B cell (primary cell): Measurements from ENCODE around the gene ITGA5. TPM values are rescaled to one million over a fixed set of nuclear protein-coding genes. Genes with fewer than 3 reads are reported as not detected.
A peak's percentile ranks its signal among the peaks of the same experiment; 100 is the strongest.

Source experiments
- ATAC-seq: fragments of 200-7000 bp; cut with Tn5 transposase; one replicate; pipeline ENCODE4 v1.10.0; 2021; ENCODE audit warnings: low read depth, mild to moderate bottlenecking, moderate number of reproducible peaks, moderate library complexity
- CTCF ChIA-PET: fragments of 350-600 bp; sonication (Branson Sonifier 250); formaldehyde crosslinking; loops from one replicate; lab custom pipeline; 2021; ENCODE audit warnings: antibody characterized with exemption, inconsistent platforms; lab: Charles Lee
- POLR2A ChIA-PET: fragments of 350-600 bp; sonication (Branson Sonifier 250); formaldehyde crosslinking; loops from one replicate; lab custom pipeline; 2021; ENCODE audit warnings: antibody characterized with exemption; lab: Charles Lee
- DNase-seq: peaks from one replicate; pipeline ENCODE4 v3.0.0; 2013
- H2AFZ ChIP-seq: 2 replicates; pipeline ENCODE4 v1.6.1; 2012; ENCODE audit warnings: mild to moderate bottlenecking, low read depth, low read length; ENCODE audit not compliant: insufficient read depth, poor library complexity, severe bottlenecking
- H3K27ac ChIP-seq, 2 donors: 1 replicate in 1 of 2; 2 replicates in 1 of 2; pipeline ENCODE4 v1.5.1; 2012 to 2013; ENCODE audit warnings: low read length in 2 of 2, mild to moderate bottlenecking in 2 of 2, moderate library complexity in 1 of 2
- H3K27me3 ChIP-seq, 4 experiments: fragments of 200-600 bp in 1 of 4; sonication (generic) in 1 of 4; replicated peaks in 1 of 4; 1 replicate in 2 of 4; 2 replicates in 2 of 4; pipeline versions ENCODE4 v1.6.1 to v1.7.0; 2013 to 2016; ENCODE audit warnings: low read length in 3 of 4, mild to moderate bottlenecking in 2 of 4, mixed read lengths in 1 of 4, moderate library complexity in 1 of 4; ENCODE audit not compliant: insufficient read depth in 4 of 4, control insufficient read depth in 3 of 4; ENCODE audit errors: control extremely low read depth in 1 of 4
- H3K36me3 ChIP-seq, 2 experiments: replicated peaks in 1 of 2; 1 replicate in 1 of 2; 2 replicates in 1 of 2; pipeline versions ENCODE4 v1.6.1 to v1.7.1; 2013; ENCODE audit warnings: low read length in 1 of 2; ENCODE audit not compliant: insufficient read depth in 2 of 2, control insufficient read depth in 1 of 2; ENCODE audit errors: control extremely low read depth in 1 of 2, extremely low read depth in 1 of 2
- H3K4me1 ChIP-seq, 2 donors: fragments of 200-600 bp in 1 of 2; sonication (generic) in 1 of 2; 1 replicate in 1 of 2; 2 replicates in 1 of 2; pipeline versions ENCODE4 v1.5.1 to v1.6.1; 2013 to 2017; ENCODE audit warnings: low read length in 2 of 2; ENCODE audit not compliant: control insufficient read depth in 2 of 2, insufficient read depth in 2 of 2
- H3K4me2 ChIP-seq: replicated peaks from 2 replicates; pipeline ENCODE3; 2012; ENCODE audit warnings: mild to moderate bottlenecking, low read depth, low read length; ENCODE audit not compliant: poor library complexity, severe bottlenecking
- H3K4me3 ChIP-seq, 5 experiments: fragments of 200-600 bp in 1 of 5; sonication (generic) in 1 of 5; 1 replicate in 3 of 5; 2 replicates in 2 of 5; pipeline versions ENCODE4 v1.5.1 to v1.7.0; 2011 to 2016; ENCODE audit warnings: low read length in 4 of 5, mild to moderate bottlenecking in 4 of 5, low read depth in 2 of 5, control low read depth in 1 of 5, moderate library complexity in 1 of 5; ENCODE audit not compliant: insufficient read depth in 1 of 5; ENCODE audit errors: control extremely low read depth in 1 of 5, extremely low read depth in 1 of 5
- H3K79me2 ChIP-seq: fragments of 200-600 bp; sonication (generic); one replicate; pipeline ENCODE4 v1.6.0; 2016; ENCODE audit warnings: low read length; ENCODE audit not compliant: control insufficient read depth, insufficient read depth
- H3K9ac ChIP-seq: fragments of 200-600 bp; sonication (generic); 2 replicates; pipeline ENCODE4 v1.6.1; 2017; ENCODE audit warnings: mild to moderate bottlenecking, low read length, moderate library complexity
- H3K9me3 ChIP-seq, 3 donors: one replicate each; pipeline versions ENCODE4 v1.6.1 to v1.7.1; 2013; ENCODE audit warnings: low read length in 2 of 3; ENCODE audit not compliant: control insufficient read depth in 2 of 3, insufficient read depth in 1 of 3; ENCODE audit errors: control extremely low read depth in 1 of 3
- H4K20me1 ChIP-seq: 2 replicates; pipeline ENCODE4 v1.6.0; 2012; ENCODE audit warnings: mild to moderate bottlenecking, low read length; ENCODE audit not compliant: insufficient read depth, control insufficient read depth, poor library complexity, severe bottlenecking
- H3K27ac Mint-ChIP-seq: one replicate; pipeline ENCODE4 v1.8.0; 2021; ENCODE audit warnings: mixed read lengths
- H3K27me3 Mint-ChIP-seq: one replicate; pipeline ENCODE4 v1.8.0; 2021; ENCODE audit warnings: mixed read lengths
- H3K4me1 Mint-ChIP-seq: one replicate; pipeline ENCODE4 v1.8.0; 2021; ENCODE audit warnings: mixed read lengths
- H3K4me3 Mint-ChIP-seq: one replicate; pipeline ENCODE4 v1.8.0; 2021; ENCODE audit warnings: mixed read lengths
- H3K9me3 Mint-ChIP-seq: one replicate; pipeline ENCODE4 v1.8.0; 2022; ENCODE audit warnings: mixed read lengths; ENCODE audit not compliant: insufficient read depth
- CTCF ChIP-seq: fragments of 200-600 bp; IDR thresholded peaks from one replicate; pipeline ENCODE4 v1.8.0; 2022; ENCODE audit warnings: antibody characterized with exemption, mild to moderate bottlenecking
- EZH2 ChIP-seq: IDR thresholded peaks from 2 replicates; pipeline ENCODE4 v1.6.1; 2012; ENCODE audit warnings: borderline replicate concordance, low read depth, mild to moderate bottlenecking, moderate library complexity, low read length; ENCODE audit not compliant: insufficient read depth, poor library complexity, severe bottlenecking
- WGBS: methylation state at CpG from one replicate; pipeline ENCODE4 v1.1.5; 2013; ENCODE audit warnings: missing lambda C conversion rate; ENCODE audit not compliant: insufficient coverage; 5-methylcytosine and 5-hydroxymethylcytosine counted together
- intact Hi-C: fragments of 100-400 bp; cut with micrococcal nuclease; formaldehyde crosslinking; loops from one replicate; pipeline ENCODE4 v1.10.0; 2022
- polyA plus RNA-seq: library from polyadenylated mRNA; depleted of rRNA; stranded (reverse); fragments of >200 nt; gene quantifications from 2 replicates; pipeline ENCODE4 v1.2.3, GENCODE V29; 2012
- total RNA-seq, 2 donors: library from RNA; stranded (reverse); fragments of 120-200 nt in 1 of 2; gene quantifications; 1 replicate in 1 of 2; 2 replicates in 1 of 2; pipeline versions ENCODE4 v1.2.3 to v1.2.4, GENCODE V29; 2013 to 2022

The ITGA5 gene
- total and polyA plus RNA-seq, 2 donors (not counting 1 experiment from before 2014, with no cell fraction given) = 3.6 to 6.1 TPM

GRCh38 chr12:54372113-54372806, 46.8 kb downstream of the ITGA5 start:
- no peak for TF ChIP-seq CTCF
- TF ChIP-seq EZH2 = no peak
- no peaks in the 10 kb centered on the region for H3K27me3 Mint-ChIP-seq
- 83% methylated on average over 4 of the region's 8 CpGs for WGBS
- Histone ChIP-seq H3K4me1 (peaks cover 5 to 20% of the 10 kb centered on the region in 2 donors), H3K27me3 (no peaks in the 10 kb centered on the region), H3K9ac (no peak overlapping the region), H3K9me3 (no peaks in the 10 kb centered on the region), H3K36me3 (peaks cover 0 to 25% of the 10 kb centered on the region in 2 experiments), H2AFZ (no peak overlapping the region), H3K79me2 (no peaks in the 10 kb centered on the region), H4K20me1 (no peaks in the 10 kb centered on the region), H3K4me2 (no peak overlapping the region), H3K27ac (no peak overlapping the region), H3K4me3 (no peak overlapping the region)
- no peaks in the 10 kb centered on the region for H3K9me3 Mint-ChIP-seq
- H3K4me3 Mint-ChIP-seq = no peak overlapping the region
- ChIA-PET POLR2A (interaction anchor here (0.8 kb wide), 1 partner anchor 95 kb away, joined by 3 read pairs; no protein-coding TSS in a partner anchor), CTCF (interaction anchor here (0.6 to 3.4 kb wide), 10 partner anchors 8 to 157 kb away, joined by 3 to 24 read pairs (median 3); no protein-coding TSS in a partner anchor)
- no peak for DNase-seq
- no peak for ATAC-seq
- peak overlapping the region; percentile 59 for H3K27ac Mint-ChIP-seq
- H3K4me1 Mint-ChIP-seq = peaks cover 14% of the 10 kb centered on the region
- intact Hi-C loops = no loop called here
